ENCODE data around the gene GRP. TPM values are rescaled to one million over a fixed set of nuclear protein-coding genes. Genes with fewer than 3 reads are reported as not detected.

GRP gene
- total RNA-seq (10 to 100 TPM in 1 of 2 donors, 1 to 10 TPM in 1; 4.0 to 40.8 TPM), polyA plus RNA-seq (1 to 10 TPM; 3.4 to 9.6 TPM)
- long read RNA-seq, donor 1, transcript GRP-201 (3 exons, 848 nt) = major isoform, 14 of 91 reads
- long read RNA-seq, donor 1, transcript GRP-204 (3 exons, 824 nt) = minor isoform, 12 of 91 reads
- long read RNA-seq, donor 1, partial matches to known transcripts = 59 of 91 reads
- long read RNA-seq, donor 1, other reads (novel, unspliced or antisense) = 0 of 91 reads
- long read RNA-seq, donor 2, transcript GRP-204 (3 exons, 824 nt) = major isoform, 10 of 40 reads
- long read RNA-seq, donor 2, transcript GRP-201 (3 exons, 848 nt) = minor isoform, 5 of 40 reads
- long read RNA-seq, donor 2, partial matches to known transcripts = 23 of 40 reads
- long read RNA-seq, donor 2, other reads (novel, unspliced or antisense) = 0 of 40 reads
- long read RNA-seq, donor 3, transcript GRP-204 (3 exons, 824 nt) = minor isoform, 5 of 55 reads
- long read RNA-seq, donor 3, transcript GRP-201 (3 exons, 848 nt) = major isoform, 10 of 55 reads
- long read RNA-seq, donor 3, partial matches to known transcripts = 36 of 55 reads
- long read RNA-seq, donor 3, other reads (novel, unspliced or antisense) = 0 of 55 reads
- long read RNA-seq, donor 4, transcript GRP-204 (3 exons, 824 nt) = major isoform, 6 of 27 reads
- long read RNA-seq, donor 4, partial matches to known transcripts = 17 of 27 reads
- long read RNA-seq, donor 4, other reads (novel, unspliced or antisense) = 0 of 27 reads
- long read RNA-seq, donor 5, transcript GRP-204 (3 exons, 824 nt) = minor isoform, 12 of 96 reads
- long read RNA-seq, donor 5, transcript GRP-201 (3 exons, 848 nt) = major isoform, 24 of 96 reads
- long read RNA-seq, donor 5, partial matches to known transcripts = 58 of 96 reads
- long read RNA-seq, donor 5, other reads (novel, unspliced or antisense) = 0 of 96 reads

GRCh38 chr18:59219672-59220163, at the start of gene GRP:
Gene GRP (plus strand): TSS chr18:59220158. CDS start chr18:59220266, 108 bp downstream.
- DNase-seq = peak in 1 of 3 donors; percentile 11
- 1 to 4% methylated on average over 29 of the region's 29 CpGs for WGBS, 2 donors

GRCh38 chr18:59172664-59173249, 47.2 kb upstream of the GRP start:
- no peak for ATAC-seq (ENCODE audit: insufficient read depth, low FRiP score)
- no peaks in the 10 kb centered on the region for H3K4me1 ChIP-seq (ENCODE audit: control insufficient read depth in 5 of 5, insufficient read depth in 5 of 5, low read length in 5 of 5)
- H3K4me3 ChIP-seq = no peak overlapping the region
- no peak overlapping the region for H3K27ac ChIP-seq (ENCODE audit: low read depth in 1 of 2, low read length in 1 of 2)
- WGBS, 2 donors = 82 to 91% methylated on average over 2 of the region's 2 CpGs
- H3K9me3 ChIP-seq (ENCODE audit: control insufficient read depth in 4 of 4, insufficient read depth in 3 of 4, low read length in 3 of 4) = peaks cover 0 to 6% (median 2%) of the 10 kb centered on the region in 4 donors
- DNase-seq = no peak
- no peak overlapping the region for H3K9ac ChIP-seq (ENCODE audit: insufficient read depth in 1 of 2, low read length in 2 of 2)
- no peak for TF ChIP-seq CTCF (IDR thresholded peaks at IDR 0.05; ENCODE audit: control extremely low read depth, extremely low read depth)
- no peaks in the 10 kb centered on the region for H3K36me3 ChIP-seq (ENCODE audit: control insufficient read depth in 4 of 4, insufficient read depth in 4 of 4, low read length in 4 of 4)
- H3K27me3 ChIP-seq (ENCODE audit: control insufficient read depth in 3 of 3, insufficient read depth in 3 of 3, low read length in 2 of 3) = peaks cover 0 to 4% (median 2%) of the 10 kb centered on the region in 3 donors

More at GRCh38 chr18:59219672-59220163, at the start of gene GRP:
- H3K27me3 ChIP-seq (ENCODE audit: control insufficient read depth in 3 of 3, insufficient read depth in 3 of 3, low read length in 2 of 3) = peaks cover 14 to 76% (median 63%) of the 10 kb centered on the region in 3 donors
- H3K9ac ChIP-seq (ENCODE audit: insufficient read depth in 1 of 2, low read length in 2 of 2) = no peak within 1 kb of the TSS
- no peak within 1 kb of the TSS for H3K4me3 ChIP-seq
- no peak for ATAC-seq (ENCODE audit: insufficient read depth, low FRiP score)
- no peaks in the 10 kb centered on the region for H3K36me3 ChIP-seq (ENCODE audit: control insufficient read depth in 4 of 4, insufficient read depth in 4 of 4, low read length in 4 of 4)
- H3K27ac ChIP-seq (ENCODE audit: low read depth in 1 of 2, low read length in 1 of 2) = no peak within 1 kb of the TSS
- H3K4me1 ChIP-seq (ENCODE audit: control insufficient read depth in 5 of 5, insufficient read depth in 5 of 5, low read length in 5 of 5) = peaks cover 0 to 14% (median 2%) of the 10 kb centered on the region in 5 donors
- peaks cover 0 to 6% (median 0%) of the 10 kb centered on the region in 4 donors for H3K9me3 ChIP-seq (ENCODE audit: control insufficient read depth in 4 of 4, insufficient read depth in 3 of 4, low read length in 3 of 4)
- no peak for TF ChIP-seq CTCF (IDR thresholded peaks at IDR 0.05; ENCODE audit: control extremely low read depth, extremely low read depth)

- Histone ChIP-seq H3K36me3 (ENCODE audit: control insufficient read depth in 4 of 4, insufficient read depth in 4 of 4, low read length in 4 of 4) (no peaks in the 10 kb centered on the region), H3K4me3 (no peak overlapping the region), H3K4me1 (ENCODE audit: control insufficient read depth in 5 of 5, insufficient read depth in 5 of 5, low read length in 5 of 5) (no peaks in the 10 kb centered on the region), H3K9me3 (ENCODE audit: control insufficient read depth in 4 of 4, insufficient read depth in 3 of 4, low read length in 3 of 4) (peaks cover 0 to 6% (median 2%) of the 10 kb centered on the region in 4 donors), H3K27ac (ENCODE audit: low read depth in 1 of 2, low read length in 1 of 2) (no peak overlapping the region), H3K27me3 (ENCODE audit: control insufficient read depth in 3 of 3, insufficient read depth in 3 of 3, low read length in 2 of 3) (peaks cover 0 to 4% (median 0%) of the 10 kb centered on the region in 3 donors), H3K9ac (ENCODE audit: insufficient read depth in 1 of 2, low read length in 2 of 2) (no peak overlapping the region)
- DNase-seq (no peak), ATAC-seq (ENCODE audit: insufficient read depth, low FRiP score) (no peak)
- TF ChIP-seq CTCF (IDR thresholded peaks at IDR 0.05; ENCODE audit: control extremely low read depth, extremely low read depth) = no peak
- 94 to 95% methylated on average over 4 of the region's 4 CpGs for WGBS, 2 donors
These were observed 42.5 kb upstream of the GRP start for GRCh38 chr18:59177485-59177884.
